ENCODE data around the gene TMEM214. TPM values are rescaled to one million over a fixed set of nuclear protein-coding genes. Genes with fewer than 3 reads are reported as not detected.

TMEM214 gene
- 43.7 TPM for polyA plus RNA-seq (2013, experiment 1 of 4)
- polyA plus RNA-seq (2013, experiment 2 of 4) = 41.6 TPM
- 38.8 TPM for polyA plus RNA-seq (2013, experiment 3 of 4)
- 38.0 TPM for polyA plus RNA-seq (2013, experiment 4 of 4)

- peaks cover 9% of the 10 kb centered on the region for H3K4me1 ChIP-seq (ENCODE audit: control insufficient read depth, insufficient read depth, low read length)
- no peak within 1 kb of the TSS for H3K27ac ChIP-seq (ENCODE audit: insufficient read depth, low read depth, low read length, poor library complexity, severe bottlenecking)
- no peaks in the 10 kb centered on the region for H3K27me3 ChIP-seq (ENCODE audit: control insufficient read depth, insufficient read depth, low read length, poor library complexity, severe bottlenecking)
- H3K36me3 ChIP-seq (ENCODE audit: control insufficient read depth, insufficient read depth, low read length) = peaks cover 27% of the 10 kb centered on the region
- H3K9me3 ChIP-seq (ENCODE audit: control insufficient read depth, low read length) = no peaks in the 10 kb centered on the region
- peak within 1 kb of the TSS; percentile 75 for H3K4me3 ChIP-seq (ENCODE audit: insufficient read depth, low read depth, low read length)
- 1% methylated on average over 76 of the region's 76 CpGs for WGBS, 2 experiments
Measured at GRCh38 chr2:27032495-27033252, at the start of gene TMEM214. Gene TMEM214 (plus strand): TSS chr2:27032965. CDS start chr2:27033016, 51 bp downstream.

DNA sequence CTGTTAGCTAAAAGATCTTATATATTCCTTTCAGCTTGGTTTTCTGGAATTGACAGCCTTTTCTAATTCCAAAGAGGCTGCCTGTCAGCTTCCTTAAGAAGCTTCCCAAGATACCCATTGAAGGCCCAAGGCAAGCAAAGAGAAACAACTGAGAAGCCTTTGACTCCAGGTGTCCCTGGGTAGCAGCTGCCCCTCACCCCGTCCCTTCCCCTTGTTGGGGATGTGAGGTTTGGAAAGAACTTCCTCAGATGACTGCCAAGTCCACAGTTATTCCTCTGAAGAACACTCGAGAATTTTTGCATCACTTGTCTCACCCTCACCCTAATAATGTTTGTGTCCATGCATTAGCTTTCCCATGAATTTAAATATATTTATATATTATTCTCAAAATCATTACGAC lies 49.0 kb upstream of the TMEM214 start:
- H3K36me3 ChIP-seq (ENCODE audit: control insufficient read depth, insufficient read depth, low read length) = no peaks in the 10 kb centered on the region
- 40 to 71% methylated on average over 1 to 2 of the region's 3 CpGs for WGBS, 2 experiments
- no peak overlapping the region for H3K4me3 ChIP-seq (ENCODE audit: insufficient read depth, low read depth, low read length)

DNA sequence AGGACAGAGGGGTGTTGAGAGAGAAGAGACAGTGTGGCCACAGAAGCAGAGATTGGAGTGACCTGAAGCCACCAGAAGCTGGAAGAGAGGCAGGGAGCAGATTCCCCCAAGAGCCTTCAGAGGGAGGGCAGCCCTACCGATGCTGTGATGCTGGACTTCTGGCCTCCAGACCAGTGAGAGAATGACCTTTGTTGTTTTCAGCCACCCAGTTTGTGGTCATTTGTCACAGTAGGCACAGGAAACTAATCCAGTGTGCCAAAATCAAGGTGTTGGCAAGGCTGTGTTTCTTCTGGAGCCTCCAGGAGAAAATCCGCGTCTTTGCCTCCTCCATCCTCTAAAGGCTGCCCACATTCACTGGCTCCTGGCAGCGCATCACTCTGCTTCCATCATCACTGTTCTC lies 47.0 kb upstream of the TMEM214 start:
- H3K9me3 ChIP-seq (ENCODE audit: control insufficient read depth, low read length) = no peaks in the 10 kb centered on the region
- H3K36me3 ChIP-seq (ENCODE audit: control insufficient read depth, insufficient read depth, low read length) = no peaks in the 10 kb centered on the region
- H3K27ac ChIP-seq (ENCODE audit: insufficient read depth, low read depth, low read length, poor library complexity, severe bottlenecking) = no peak overlapping the region
- H3K4me3 ChIP-seq (ENCODE audit: insufficient read depth, low read depth, low read length) = no peak overlapping the region
- H3K4me1 ChIP-seq (ENCODE audit: control insufficient read depth, insufficient read depth, low read length) = no peaks in the 10 kb centered on the region
- H3K27me3 ChIP-seq (ENCODE audit: control insufficient read depth, insufficient read depth, low read length, poor library complexity, severe bottlenecking) = no peaks in the 10 kb centered on the region
- WGBS, 2 experiments = 95% methylated on average over 4 of the region's 4 CpGs

More for the DNA sequence above, 49.0 kb upstream of the TMEM214 start:
- Histone ChIP-seq H3K9me3 (ENCODE audit: control insufficient read depth, low read length) (no peaks in the 10 kb centered on the region), H3K27me3 (ENCODE audit: control insufficient read depth, insufficient read depth, low read length, poor library complexity, severe bottlenecking) (no peaks in the 10 kb centered on the region), H3K4me1 (ENCODE audit: control insufficient read depth, insufficient read depth, low read length) (no peaks in the 10 kb centered on the region), H3K27ac (ENCODE audit: insufficient read depth, low read depth, low read length, poor library complexity, severe bottlenecking) (no peak overlapping the region)

DNA sequence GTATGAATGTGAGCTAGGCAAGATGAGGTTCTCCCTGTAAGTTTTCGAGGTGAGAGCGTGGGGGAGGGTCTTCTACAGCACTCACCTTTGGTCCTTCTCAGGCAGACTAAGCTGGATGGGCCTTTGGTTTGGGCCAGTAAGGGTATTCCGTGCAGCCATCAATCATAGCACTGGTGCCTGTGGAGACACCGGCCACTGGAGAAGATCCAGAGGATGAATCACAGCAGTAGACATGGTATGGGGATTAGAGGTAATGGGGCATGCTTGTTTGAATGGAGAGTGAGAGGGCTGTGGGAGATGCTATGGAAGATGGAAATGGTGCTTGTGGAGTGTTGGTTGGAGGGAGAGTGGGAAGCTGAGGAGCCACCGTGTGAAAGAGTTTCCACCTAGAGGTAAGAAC lies 46.2 kb upstream of the TMEM214 start:
- Histone ChIP-seq H3K27ac (ENCODE audit: insufficient read depth, low read depth, low read length, poor library complexity, severe bottlenecking) (no peak overlapping the region), H3K4me3 (ENCODE audit: insufficient read depth, low read depth, low read length) (no peak overlapping the region), H3K27me3 (ENCODE audit: control insufficient read depth, insufficient read depth, low read length, poor library complexity, severe bottlenecking) (no peaks in the 10 kb centered on the region), H3K36me3 (ENCODE audit: control insufficient read depth, insufficient read depth, low read length) (no peaks in the 10 kb centered on the region), H3K4me1 (ENCODE audit: control insufficient read depth, insufficient read depth, low read length) (no peaks in the 10 kb centered on the region), H3K9me3 (ENCODE audit: control insufficient read depth, low read length) (no peaks in the 10 kb centered on the region)
- 93 to 95% methylated on average over 5 of the region's 5 CpGs for WGBS, 2 experiments

- H3K27me3 ChIP-seq (ENCODE audit: control insufficient read depth, insufficient read depth, low read length, poor library complexity, severe bottlenecking) = no peaks in the 10 kb centered on the region
- no peak overlapping the region for H3K27ac ChIP-seq (ENCODE audit: insufficient read depth, low read depth, low read length, poor library complexity, severe bottlenecking)
- H3K36me3 ChIP-seq (ENCODE audit: control insufficient read depth, insufficient read depth, low read length) = no peaks in the 10 kb centered on the region
- no peak overlapping the region for H3K4me3 ChIP-seq (ENCODE audit: insufficient read depth, low read depth, low read length)
- WGBS, 2 experiments = 76% methylated on average over 4 of the region's 4 CpGs
- H3K9me3 ChIP-seq (ENCODE audit: control insufficient read depth, low read length) = no peaks in the 10 kb centered on the region
- no peaks in the 10 kb centered on the region for H3K4me1 ChIP-seq (ENCODE audit: control insufficient read depth, insufficient read depth, low read length)
Measured at GRCh38 chr2:26988058-26988860, 44.5 kb upstream of the TMEM214 start.

DNA sequence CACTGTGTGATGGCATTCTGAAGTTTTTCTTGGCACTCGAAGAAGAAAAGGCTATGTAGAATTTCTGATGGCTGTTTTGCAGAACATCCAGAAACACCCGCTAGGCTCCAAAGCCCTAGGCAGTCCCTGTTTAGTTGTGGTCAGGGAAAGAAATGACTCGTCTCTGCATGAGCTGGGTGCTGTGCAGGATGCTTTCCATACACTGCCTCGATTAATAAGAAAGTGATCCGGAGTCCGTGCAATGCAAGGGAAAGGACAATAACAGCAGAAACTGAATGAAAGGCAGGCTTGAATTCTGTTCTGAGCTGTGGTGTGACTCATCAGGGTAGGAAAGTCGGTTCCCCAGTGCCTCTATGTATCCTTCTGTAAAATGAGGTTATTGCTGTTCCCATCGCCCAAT lies 43.6 kb upstream of the TMEM214 start:
- Histone ChIP-seq H3K36me3 (ENCODE audit: control insufficient read depth, insufficient read depth, low read length) (no peaks in the 10 kb centered on the region), H3K4me3 (ENCODE audit: insufficient read depth, low read depth, low read length) (no peak overlapping the region), H3K27ac (ENCODE audit: insufficient read depth, low read depth, low read length, poor library complexity, severe bottlenecking) (no peak overlapping the region), H3K9me3 (ENCODE audit: control insufficient read depth, low read length) (no peaks in the 10 kb centered on the region), H3K27me3 (ENCODE audit: control insufficient read depth, insufficient read depth, low read length, poor library complexity, severe bottlenecking) (no peaks in the 10 kb centered on the region), H3K4me1 (ENCODE audit: control insufficient read depth, insufficient read depth, low read length) (no peaks in the 10 kb centered on the region)
- 91 to 92% methylated on average over 8 of the region's 8 CpGs for WGBS, 2 experiments

DNA sequence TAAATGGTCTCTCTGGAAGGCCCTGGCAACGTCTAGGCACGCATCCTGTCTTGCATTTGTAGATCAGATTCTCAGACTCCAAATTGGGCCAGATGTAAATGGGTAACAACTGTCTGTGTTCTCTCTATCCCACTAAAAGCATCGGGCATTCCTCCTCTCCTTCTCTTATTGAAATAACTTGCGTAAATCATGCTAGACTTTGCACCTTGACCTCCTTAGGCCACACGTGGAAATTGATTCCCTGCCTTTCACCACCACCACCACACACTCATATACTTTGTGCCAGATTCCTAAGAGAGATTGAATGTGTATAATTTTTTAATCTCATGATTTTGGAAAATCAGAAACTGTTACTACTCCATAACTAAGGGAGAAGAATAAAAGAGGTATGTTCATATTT lies 41.0 kb upstream of the TMEM214 start:
- no peaks in the 10 kb centered on the region for H3K27me3 ChIP-seq (ENCODE audit: control insufficient read depth, insufficient read depth, low read length, poor library complexity, severe bottlenecking)
- H3K27ac ChIP-seq (ENCODE audit: insufficient read depth, low read depth, low read length, poor library complexity, severe bottlenecking) = no peak overlapping the region
- 91 to 92% methylated on average over 5 of the region's 5 CpGs for WGBS, 2 experiments

DNA sequence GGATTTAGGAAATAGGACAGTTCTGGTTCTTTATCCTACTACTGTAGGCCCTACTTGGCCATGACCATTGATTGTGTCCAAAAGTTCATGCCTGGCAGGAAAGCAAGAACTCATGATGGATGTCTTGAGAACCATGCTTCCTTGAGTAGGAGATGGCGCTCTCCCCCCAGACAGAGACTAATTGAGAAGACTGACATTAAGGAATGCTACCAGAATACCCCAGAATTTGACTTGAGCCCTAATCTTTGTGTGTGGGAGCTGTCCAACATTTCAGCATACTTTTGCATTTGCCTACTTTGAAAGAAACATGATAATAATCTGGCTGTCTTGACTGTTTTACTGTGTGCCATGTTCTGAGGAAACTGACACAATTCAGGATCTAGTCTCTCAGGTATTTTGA lies 39.0 kb upstream of the TMEM214 start:
- 80 to 88% methylated on average over 1 of the region's 1 CpG for WGBS, 2 experiments
- Histone ChIP-seq H3K4me3 (ENCODE audit: insufficient read depth, low read depth, low read length) (no peak overlapping the region), H3K27me3 (ENCODE audit: control insufficient read depth, insufficient read depth, low read length, poor library complexity, severe bottlenecking) (no peaks in the 10 kb centered on the region), H3K4me1 (ENCODE audit: control insufficient read depth, insufficient read depth, low read length) (no peaks in the 10 kb centered on the region), H3K27ac (ENCODE audit: insufficient read depth, low read depth, low read length, poor library complexity, severe bottlenecking) (no peak overlapping the region), H3K9me3 (ENCODE audit: control insufficient read depth, low read length) (no peaks in the 10 kb centered on the region), H3K36me3 (ENCODE audit: control insufficient read depth, insufficient read depth, low read length) (no peaks in the 10 kb centered on the region)

More for the DNA sequence above, 41.0 kb upstream of the TMEM214 start:
- no peaks in the 10 kb centered on the region for H3K36me3 ChIP-seq (ENCODE audit: control insufficient read depth, insufficient read depth, low read length)
- no peaks in the 10 kb centered on the region for H3K9me3 ChIP-seq (ENCODE audit: control insufficient read depth, low read length)
- no peaks in the 10 kb centered on the region for H3K4me1 ChIP-seq (ENCODE audit: control insufficient read depth, insufficient read depth, low read length)
- H3K4me3 ChIP-seq (ENCODE audit: insufficient read depth, low read depth, low read length) = no peak overlapping the region

DNA sequence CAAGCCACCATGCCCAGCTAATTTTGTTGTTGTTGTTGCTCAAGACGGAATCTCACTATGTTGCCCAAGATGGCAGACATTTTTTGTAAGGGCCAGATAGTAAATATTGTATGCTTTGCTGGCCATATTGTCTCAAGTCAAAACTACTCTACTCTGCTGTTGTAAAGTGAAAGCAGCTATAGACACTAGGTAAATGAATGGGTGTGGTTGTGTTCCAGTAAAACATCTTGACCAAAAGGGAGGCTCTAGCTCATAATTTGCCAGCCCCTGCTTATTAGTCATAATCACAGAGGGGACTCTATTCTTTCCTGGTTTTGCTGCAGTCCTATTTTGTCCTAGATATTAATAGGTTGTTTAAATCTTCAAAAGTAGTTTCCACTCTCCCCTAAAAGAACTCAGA lies 37.8 kb upstream of the TMEM214 start:
- Histone ChIP-seq H3K4me3 (ENCODE audit: insufficient read depth, low read depth, low read length) (no peak overlapping the region), H3K27ac (ENCODE audit: insufficient read depth, low read depth, low read length, poor library complexity, severe bottlenecking) (no peak overlapping the region), H3K36me3 (ENCODE audit: control insufficient read depth, insufficient read depth, low read length) (no peaks in the 10 kb centered on the region), H3K4me1 (ENCODE audit: control insufficient read depth, insufficient read depth, low read length) (no peaks in the 10 kb centered on the region), H3K27me3 (ENCODE audit: control insufficient read depth, insufficient read depth, low read length, poor library complexity, severe bottlenecking) (no peaks in the 10 kb centered on the region), H3K9me3 (ENCODE audit: control insufficient read depth, low read length) (no peaks in the 10 kb centered on the region)
- 89 to 92% methylated on average over 1 of the region's 1 CpG for WGBS, 2 experiments

DNA sequence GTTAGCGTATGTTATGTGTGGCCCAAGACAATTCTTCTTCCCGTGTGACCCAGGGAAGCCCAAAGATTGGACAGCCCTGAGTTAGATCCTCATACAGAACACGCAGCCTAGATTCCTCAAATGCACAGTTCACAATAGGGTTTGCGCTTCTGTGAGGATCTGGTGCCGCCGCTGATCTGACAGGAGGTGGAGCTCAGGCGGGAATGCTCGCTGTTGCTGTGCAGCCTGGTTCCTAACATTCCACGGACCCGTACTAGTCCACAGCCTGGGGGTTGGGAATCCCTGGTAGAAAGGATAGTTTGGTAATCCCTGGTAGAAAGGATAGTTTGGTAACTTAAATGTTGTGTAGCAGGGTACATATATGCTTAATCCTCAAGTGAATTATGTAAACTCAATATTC lies 35.4 kb upstream of the TMEM214 start:
- no peaks in the 10 kb centered on the region for H3K4me1 ChIP-seq (ENCODE audit: control insufficient read depth, insufficient read depth, low read length)
- 79 to 81% methylated on average over 10 of the region's 10 CpGs for WGBS, 2 experiments
- H3K9me3 ChIP-seq (ENCODE audit: control insufficient read depth, low read length) = no peaks in the 10 kb centered on the region
- no peaks in the 10 kb centered on the region for H3K27me3 ChIP-seq (ENCODE audit: control insufficient read depth, insufficient read depth, low read length, poor library complexity, severe bottlenecking)
- no peak overlapping the region for H3K27ac ChIP-seq (ENCODE audit: insufficient read depth, low read depth, low read length, poor library complexity, severe bottlenecking)
- no peak overlapping the region for H3K4me3 ChIP-seq (ENCODE audit: insufficient read depth, low read depth, low read length)
- no peaks in the 10 kb centered on the region for H3K36me3 ChIP-seq (ENCODE audit: control insufficient read depth, insufficient read depth, low read length)
